GM21528 (cell line): Measurements from ENCODE around the gene CCNT1.
"Not testable (repeated sequence)": the region's sequence is repeated elsewhere in the genome, so short reads cannot be mapped to it uniquely, and the experiment has no call there.

Source experiments
- ATAC-seq: cut with Tn5 transposase; IDR thresholded peaks from one replicate; pipeline ENCODE4 v1.9.1; 2021; ENCODE audit warnings: mild to moderate bottlenecking, moderate library complexity; ENCODE audit not compliant: unreplicated experiment, low FRiP score

The CCNT1 gene

DNA sequence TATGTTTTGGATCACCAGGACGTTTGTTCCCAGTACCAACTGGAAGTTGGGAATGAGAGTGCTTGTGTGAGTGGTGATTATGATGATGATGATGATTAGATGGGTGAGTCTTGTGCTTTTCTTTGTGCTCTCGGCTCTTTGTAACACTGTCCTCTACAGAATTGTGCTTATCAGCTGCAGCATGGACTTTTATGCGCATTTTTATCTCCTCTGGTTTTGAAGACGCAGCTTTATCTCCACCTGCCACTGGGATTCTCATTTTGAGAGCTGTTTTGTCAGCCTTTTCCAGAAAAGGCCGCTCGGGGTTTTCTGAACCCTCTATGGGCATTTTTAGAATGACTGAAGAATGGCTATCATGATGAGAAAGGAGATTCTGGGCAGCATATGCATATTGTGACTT, 22.9 kb downstream of the CCNT1 start:
- no peak for ATAC-seq

DNA sequence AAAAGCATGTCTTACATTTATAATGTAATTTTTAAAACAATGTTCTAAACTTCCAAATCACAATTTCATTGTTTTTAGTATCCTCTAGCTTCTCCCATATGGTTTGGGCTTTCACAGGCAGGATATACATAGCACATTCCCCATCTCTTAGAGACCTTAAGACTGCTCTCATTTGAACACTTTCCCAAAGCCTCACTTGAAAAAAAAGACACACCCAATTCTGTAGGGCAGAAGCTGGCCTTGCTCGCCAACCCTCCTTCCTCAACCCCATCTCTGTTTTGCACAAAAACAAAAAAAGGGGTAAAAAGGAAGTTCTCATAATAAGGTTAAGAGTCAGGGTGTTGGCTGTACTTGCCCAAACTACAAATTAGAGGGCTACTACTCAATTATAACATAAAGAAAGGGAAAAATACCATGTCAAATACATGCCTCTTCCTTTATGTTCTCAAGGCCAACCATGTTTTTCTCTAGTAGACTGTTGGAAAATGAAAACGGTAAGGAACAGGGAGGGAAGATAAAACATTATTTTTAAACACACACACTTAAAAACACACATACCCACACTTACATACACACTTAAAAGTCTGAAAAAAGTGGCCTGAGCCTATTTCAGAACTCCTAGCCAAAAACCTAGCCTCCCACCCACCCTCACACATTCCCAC, 24.6 kb downstream of the CCNT1 start:
- no peak for ATAC-seq

DNA sequence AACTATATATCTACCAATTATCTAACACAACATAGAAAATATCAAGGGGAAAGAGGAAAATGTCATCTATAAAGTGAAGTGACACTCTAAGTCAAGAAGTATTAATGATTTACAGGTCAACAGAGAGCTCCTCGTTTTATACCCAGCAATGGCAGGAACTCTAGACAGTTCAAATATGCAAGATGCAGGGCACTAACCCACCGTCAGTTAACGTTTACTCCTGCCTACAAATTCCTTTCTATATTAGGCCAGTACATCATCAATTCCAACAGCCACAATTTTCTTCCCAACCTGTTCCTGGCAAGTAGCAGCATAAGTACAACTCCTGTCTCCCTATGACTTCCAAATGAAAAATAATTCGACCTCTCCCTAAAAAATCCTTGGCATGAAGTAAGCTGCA, 25.5 kb downstream of the CCNT1 start:
- ATAC-seq: no peak

DNA sequence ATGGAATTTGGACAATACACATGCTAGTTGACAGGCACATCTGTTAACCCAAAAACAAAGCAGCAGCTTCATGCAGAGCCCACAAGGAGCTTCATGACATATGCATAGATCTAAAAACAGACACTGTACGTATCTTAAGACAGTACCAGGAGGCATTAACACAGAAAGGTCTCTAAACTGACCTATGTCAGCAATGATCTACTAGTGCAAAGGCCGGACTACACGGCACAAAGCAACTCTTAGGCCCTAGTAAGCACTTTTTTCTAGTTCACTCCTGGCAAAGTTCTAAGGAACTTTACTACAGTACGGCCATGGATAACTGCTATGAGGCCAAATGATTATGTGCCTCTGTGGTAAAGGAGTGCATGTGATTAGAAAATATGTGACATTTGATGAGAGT, 26.1 kb downstream of the CCNT1 start:
- no peak for ATAC-seq

DNA sequence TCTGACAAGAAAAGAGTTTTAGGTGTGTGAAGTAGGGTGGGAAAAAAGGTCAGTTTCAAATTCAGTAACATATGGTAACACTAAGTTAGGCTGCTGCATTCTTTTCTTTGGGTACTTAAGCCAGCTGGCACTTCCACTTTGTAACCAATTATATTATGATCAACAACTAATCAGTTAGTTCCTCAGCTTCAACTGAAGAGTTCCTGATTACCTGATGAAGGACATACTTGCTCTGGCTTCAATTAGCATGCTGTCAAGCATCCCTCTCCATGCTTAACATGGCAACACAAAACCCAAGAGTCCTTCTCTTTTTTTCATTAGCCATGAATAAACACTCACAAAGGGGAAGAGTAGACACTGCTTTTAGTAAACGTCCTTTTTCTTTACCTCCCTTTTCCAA, 27.7 kb downstream of the CCNT1 start:
- no peak for ATAC-seq

DNA sequence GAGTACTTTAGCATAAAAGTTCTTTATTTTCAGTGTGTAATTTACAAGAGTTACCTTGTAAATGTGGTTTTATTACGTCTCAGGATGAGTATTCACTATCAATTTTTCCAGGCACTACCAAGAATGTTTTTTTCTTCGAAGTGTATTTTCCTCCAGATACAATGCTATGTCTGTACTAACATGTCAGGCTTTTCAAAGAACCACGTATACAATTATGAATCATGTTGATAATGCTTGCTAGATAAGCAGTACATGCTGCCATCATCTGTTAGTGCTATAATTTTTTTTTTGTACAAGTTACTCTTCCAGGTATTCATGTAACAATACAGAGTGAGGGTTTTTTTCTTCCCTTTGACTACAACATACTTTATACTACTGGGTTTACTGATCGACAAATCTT, 28.9 kb downstream of the CCNT1 start:
- ATAC-seq: no peak

DNA sequence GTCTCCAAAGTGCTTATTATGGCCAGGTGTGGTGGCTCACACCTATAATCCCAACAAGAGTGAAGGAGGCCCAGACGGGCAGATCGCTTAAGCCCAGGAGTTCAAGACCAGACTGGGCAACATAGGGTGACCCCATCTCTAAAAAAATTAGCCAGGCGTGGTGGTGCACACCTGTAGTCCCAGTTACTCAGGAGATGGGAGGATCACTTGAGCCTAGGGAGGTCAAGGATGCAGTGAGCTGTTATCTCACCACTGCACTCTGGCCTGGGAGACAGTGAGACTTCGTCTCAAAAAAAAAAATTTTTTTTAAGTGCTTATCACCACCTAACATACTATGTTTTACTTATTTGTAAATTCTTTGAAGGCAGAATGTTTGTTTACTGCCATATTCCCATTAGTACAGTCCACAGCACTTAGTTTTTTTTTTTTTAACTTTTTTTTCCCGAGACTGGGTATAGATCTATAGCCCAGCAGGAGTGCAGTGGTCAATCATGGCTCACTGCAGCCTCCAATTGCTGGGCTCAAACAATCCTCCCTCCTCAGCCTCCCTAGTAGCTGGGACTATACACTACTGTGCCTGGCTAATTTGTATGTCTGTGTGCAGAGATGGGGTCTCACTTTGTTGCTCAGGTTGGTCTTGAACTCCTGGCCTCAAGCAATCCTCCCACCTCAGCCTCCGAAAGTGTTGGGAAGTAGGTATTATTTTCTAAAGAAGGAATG, 29.7 kb downstream of the CCNT1 start:
- ATAC-seq: no peak

DNA sequence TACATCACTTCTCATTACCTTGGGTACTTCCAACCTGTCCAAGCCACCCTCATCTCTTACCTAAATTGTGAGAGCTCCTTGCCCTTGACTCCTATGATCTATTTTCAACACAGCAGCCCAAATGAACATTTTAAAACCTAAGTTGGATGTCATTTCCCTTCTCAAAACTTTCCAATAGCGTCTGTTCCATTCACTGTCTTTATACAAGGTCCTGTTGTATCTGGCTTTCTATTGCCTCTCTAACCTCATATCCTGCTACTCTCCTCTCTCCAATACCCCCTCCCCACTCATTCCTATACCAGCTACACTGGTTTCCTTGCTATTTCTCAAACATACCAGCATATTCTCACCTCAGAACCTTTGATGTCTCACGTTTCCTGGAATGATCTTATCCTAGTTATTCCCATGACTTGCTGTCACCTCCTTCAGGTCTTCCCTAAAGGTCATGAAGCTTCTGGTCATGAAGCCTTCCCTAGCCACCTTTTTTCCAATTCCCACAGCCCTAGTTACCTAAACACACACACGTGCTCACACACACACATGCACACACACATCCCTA, 30.4 kb downstream of the CCNT1 start:
- ATAC-seq: no peak

DNA sequence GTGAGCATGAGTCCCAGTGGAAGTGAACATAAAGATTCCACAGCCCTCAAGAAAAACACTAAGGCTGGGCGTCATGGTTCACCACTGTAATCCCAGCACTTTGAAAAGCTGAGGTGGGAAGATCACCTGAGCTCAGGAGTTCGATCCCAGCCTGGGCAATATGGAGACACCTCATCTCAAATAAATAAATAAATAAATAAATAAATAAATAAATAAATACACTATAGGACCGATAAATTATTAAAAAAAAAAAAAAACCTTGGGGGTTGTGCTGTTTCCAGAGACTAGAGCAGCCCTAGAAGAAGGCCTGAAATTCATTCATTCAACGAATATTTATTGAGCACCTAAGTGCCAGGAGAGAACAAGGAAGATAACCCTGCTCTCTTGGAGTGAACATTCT, 33.0 kb downstream of the CCNT1 start:
- no peak for ATAC-seq

DNA sequence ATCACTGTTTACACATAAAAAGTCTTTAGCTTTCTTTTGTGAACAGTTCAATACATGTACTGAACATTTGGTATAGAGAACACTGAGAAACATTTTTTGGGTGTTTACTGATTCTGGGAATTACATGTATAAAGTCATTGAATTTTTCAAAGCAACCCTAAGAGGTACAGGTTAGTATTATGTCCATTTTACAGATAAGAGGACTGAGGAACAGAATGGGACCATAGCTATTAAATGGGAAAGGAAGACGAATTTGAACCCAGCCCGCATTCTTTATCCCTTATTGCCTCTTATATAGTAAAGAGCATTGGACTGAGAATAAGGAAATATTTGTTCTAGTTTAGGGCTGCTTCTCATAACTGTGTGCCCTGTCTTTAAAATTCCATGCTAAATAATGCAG, 33.6 kb downstream of the CCNT1 start:
- ATAC-seq: no peak

DNA sequence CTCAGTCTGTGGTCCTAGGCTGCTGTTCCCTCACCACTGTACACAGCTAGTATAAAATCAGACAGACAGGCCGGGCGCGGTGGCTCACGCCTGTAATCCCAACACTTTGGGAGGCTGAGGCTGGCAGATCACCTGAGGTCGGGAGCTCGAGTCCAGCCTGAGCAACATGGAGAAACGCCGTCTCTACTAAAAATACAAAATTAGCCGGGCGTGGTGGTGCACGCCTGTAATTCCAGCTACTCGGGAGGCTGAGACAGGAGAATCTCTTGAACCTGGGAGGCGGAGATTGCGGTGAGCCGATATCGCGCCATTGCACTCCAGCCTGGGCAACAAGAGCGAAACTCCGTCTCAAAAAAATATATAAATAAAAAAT, 34.0 kb downstream of the CCNT1 start:
- ATAC-seq: not testable (repeated sequence)

DNA sequence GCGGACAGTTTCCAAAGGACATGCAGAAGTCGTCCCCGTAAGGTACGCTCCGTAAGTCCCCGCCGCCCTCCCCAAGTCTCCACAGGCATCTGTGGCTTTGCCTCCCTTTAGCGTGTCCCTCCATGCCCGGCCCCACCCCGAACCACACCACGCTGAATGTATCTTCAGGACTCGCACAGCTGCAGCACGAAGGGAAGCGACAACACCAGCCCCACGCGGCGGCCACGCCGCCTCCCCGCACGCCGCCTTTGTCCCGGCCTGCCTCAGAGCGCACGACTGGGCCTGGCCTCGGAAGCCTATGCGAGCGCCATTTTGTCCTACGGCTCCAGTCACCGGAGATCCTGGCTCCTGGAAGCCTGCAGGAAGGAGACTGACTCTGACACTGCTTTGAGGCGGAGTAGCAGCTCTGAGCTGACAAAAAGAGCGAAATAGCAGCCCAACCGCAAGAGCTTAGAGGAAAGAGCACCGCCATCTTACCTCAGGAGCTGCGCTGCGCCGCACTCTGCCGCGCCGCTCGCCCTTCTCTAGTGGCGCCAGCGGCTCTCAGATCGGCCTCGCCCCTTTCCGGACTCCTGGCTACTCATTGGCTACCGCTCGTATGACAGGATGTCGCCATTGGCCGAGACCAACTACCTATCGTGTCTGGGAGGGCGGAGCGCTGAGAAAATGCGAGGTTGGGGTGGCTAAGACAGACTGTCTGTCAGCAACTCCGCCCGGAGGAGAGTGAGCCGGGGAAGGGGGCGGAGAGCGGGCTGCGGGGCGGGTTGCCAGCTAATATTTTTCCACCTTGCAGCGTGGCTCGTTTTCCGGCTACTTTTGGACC, 34.6 kb downstream of the CCNT1 start, which contains the start of gene KANSL2:
Gene KANSL2, minus strand, starts transcription at position 529 of the 823 bp plus-strand sequence. CDS start 606 bp downstream, outside the sequence.
- peak; percentile 97 for ATAC-seq

DNA sequence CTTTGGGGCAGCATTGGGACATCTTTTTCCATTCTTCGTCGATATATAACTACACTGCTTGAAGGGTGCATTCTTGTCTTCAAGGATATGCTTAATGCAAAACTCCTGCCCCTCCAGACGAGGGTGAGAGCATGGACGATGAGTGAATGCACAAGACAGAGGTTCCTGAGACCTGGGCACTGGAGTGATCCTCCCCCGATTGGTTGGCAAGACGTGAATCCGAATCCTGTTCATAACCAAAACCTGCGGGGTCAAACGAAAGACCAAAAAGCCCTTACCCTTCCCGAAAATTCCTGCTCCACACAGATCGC, 35.2 kb downstream of the CCNT1 start:
- no peak for ATAC-seq

DNA sequence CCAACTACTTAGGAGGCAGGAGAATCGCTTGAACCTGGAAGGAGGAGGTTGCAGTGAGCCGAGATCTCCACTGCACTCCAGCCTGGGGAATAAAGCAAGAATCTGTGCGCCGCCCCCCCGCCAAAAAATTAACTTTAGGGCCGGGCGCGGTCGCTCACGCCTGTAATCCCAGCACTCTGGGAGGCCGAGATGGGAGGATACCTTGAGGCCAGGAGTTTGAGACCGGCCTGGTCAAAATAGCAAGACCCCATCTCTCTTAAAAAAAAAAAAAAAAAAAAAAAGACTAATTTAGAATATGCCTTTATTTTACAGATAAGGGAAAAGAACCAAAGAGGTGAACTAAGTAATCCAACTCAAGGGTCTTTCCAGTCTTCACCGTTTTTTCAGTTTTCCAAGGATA, 35.6 kb downstream of the CCNT1 start:
- no peak for ATAC-seq

DNA sequence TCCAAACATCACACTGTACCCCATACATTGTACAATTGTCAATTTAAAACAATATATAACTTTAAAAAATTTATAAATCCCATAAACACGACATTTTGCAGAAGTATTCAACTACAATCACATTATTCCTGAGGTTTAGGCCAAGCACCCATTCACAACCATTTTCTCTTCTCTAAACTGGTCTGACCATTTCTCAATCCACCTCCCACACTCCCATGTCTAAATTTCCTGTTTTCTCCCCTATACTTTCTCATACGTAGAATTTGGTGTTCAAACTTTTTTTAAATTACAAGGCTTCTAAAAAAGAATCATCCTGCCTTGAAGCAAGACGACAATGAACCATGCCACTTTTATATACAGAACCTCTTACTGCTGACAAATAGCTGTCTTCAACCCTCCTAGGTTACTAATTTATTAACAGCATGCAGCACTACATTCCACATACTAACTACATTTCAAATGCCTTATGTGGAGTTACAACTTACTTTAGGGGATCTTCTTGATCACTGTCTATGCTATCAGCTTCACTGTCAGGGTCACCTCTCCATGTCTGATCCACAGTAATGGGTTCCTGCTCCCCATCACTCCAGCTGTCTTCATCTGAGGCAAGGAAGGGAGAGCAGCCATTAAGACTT, 37.8 kb downstream of the CCNT1 start:
- no peak for ATAC-seq

DNA sequence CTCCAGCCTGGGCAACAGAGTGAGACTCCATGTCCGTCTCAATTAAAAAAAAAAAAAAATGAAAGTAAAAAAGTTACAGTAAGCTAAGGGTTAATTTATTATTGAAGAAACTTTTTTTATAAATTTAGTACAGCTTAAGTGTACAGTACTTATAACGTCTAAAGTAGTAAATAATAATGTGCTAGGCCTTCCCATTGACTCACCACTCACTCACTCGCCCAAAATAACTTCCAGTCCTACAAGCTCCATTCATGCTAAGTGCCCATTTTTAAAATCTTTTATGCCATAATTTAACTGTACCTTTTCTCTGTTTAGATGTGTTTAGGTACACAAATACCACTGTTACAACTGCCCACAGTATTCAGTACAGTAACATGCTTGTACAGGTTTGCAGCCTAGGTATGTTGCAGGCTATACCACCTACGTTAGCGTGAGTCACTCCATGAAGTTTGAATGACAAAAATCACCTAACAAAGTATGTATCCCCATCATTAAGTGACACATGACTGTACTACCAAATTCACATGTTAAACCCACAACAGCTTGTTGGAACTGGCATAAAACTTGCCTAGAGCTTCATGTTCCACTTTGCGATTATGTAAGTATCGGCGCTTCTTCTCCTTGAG, 45.2 kb downstream of the CCNT1 start:
- ATAC-seq: no peak

DNA sequence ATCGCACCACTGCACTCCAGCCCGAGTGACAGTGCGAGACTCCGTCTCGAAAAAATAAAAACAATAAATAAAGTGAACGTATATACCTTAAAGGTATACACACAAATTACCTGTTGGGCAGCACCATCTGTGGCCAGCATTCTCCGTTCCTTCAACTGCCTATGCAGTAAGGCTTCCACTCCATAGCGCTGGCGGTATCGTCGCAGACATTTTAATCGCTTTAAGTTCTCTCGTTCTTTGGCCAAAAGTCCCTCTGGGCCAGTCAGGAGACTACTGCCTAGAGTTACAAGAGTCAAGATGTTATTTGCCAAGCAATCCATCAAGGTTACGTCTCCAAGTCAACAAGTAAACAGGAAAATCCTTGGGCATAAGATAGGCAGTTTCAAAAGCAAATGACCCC, 47.5 kb downstream of the CCNT1 start:
- no peak for ATAC-seq

DNA sequence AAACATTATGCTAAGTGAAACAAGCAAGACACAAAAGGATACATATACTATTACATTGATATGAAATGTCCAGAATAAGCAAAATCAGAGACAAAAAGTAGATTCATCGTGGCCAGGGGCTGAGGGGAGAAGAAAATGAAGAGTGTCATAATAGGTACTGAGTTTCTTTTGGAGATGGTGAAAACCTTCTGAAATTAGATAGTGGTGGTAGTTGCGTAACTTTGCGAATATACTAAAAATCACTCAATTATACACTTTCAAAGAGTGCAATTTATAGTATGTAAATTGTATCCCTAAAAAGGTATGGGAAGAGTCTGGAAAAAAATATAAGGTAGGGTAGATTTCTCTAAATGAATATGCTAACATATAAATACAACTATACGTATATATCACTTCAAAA, 56.6 kb downstream of the CCNT1 start:
- no peak for ATAC-seq

DNA sequence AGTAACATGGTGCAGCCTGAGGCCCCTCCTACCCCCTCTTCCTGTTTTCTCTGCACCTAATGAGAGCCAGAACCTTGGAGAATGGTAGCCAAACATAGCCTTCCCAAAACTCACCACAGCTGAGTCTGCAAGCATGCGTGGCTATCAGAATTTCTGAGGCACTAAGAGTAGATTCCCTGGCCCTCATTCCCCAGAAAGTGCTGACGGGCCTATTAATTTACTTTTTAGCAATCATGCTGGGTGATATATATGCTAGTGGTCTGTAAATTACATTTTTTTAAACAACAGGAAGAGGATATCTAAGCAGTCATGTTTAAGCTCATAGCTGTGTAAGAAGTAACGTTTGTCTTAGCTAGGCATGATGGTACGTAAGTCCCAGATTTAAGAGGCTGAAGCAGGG, 64.8 kb downstream of the CCNT1 start:
- ATAC-seq: no peak

DNA sequence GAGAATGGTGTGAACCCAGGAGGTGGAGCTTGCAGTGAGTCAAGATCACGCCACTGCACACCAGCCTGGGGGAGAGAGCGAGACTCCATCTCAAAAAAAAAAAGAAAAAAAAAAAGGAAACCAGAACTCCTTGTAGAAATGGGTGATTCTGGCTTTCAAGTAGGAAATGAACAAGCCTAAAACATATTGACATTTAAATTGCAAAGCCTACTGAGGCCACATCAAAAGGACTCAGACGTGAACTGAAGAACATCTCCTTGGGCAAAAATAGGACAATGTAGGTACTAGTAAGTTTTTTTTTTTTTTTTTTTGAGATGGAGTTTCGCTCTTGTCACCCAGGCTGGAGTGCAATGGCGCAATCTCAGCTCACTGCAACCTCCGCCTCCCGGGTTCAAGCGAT, 71.2 kb downstream of the CCNT1 start:
- not testable (repeated sequence) for ATAC-seq
